Hematopoietic multipotent progenitor cell treated with erythropoietin and hydrocortisone succinate and interleukin-3 and kit ligand, for 8 days (in vitro differentiated cells): Measurements from ENCODE around the gene PIKFYVE.
"Not testable (repeated sequence)": the region's sequence is repeated elsewhere in the genome, so short reads cannot be mapped to it uniquely, and the experiment has no call there.

ENCODE experiments used
- DNase-seq: peaks from one replicate; pipeline ENCODE4 v3.0.0-alpha.2; 2015

PIKFYVE gene

DNA sequence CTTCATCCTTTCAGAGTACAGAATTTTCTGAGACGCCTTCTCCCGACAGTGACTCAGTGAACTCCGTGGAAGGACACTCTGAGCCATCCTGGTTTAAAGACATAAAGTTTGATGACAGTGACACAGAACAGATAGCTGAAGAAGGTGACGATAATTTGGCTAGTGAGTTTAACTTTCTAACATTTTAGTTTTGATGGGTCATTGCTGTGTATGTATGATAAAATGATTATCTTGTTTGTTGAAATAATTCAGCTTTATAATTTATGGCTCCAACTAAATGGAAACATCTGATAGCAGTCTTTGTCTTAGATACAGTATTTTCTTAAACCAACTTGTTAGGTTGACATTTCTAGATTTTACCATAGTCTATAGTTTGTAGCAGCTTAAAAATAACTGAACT lies 38.1 kb downstream of the PIKFYVE start:
- no peak for DNase-seq

DNA sequence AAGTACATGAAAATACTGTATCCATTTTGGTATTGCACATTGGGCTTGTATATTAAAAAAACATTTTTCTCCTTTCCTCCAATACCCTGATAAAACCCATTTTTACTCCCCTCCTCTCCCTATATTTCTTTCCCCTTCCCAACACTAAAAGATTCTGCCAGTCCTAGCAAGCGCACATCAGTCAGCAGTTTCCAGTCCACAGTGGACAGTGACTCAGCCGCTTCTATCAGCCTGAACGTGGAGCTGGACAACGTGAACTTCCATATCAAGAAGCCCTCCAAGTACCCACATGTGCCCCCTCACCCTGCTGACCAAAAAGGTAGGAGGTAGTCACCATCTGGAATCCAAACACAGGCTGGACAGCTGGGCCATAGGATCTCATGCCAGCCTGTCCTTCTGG lies 38.6 kb downstream of the PIKFYVE start:
- no peak for DNase-seq

DNA sequence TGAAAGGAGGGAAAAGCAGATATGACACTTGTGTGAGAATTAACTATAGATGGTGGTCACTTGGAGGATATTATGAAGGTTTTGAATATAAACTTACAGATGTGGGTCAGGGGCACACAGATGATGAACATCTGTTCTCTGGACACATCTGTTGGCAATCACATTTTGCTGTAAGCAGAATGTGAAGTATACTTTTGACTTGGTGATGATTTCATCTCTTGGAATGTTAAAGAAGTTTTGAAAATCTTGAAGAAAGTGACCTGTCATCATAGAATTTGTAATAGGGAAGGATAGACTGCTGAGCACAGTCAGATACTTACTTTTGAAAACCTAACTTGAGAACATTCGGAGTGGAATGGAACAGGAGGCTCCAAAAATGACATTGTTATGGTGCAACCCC lies 40.2 kb downstream of the PIKFYVE start:
- DNase-seq, result no peak

DNA sequence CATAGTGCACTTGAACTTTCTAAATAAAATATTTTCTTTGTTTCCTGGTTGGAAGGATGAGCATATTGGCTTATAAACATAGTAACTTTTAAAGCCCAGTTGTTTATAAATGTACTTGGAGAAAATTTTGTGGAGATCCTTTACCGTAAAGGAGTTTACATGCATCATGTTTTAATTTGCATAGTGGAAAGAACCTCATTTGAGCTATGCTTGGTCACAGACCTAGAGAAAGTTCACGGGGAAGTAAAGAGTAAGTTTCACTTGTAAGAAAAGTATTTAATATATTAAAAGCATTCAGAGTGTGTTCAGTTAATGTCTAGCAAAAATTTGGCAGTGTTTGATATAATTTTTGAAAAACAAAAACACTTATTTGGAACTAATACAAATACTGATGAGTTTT lies 45.3 kb downstream of the PIKFYVE start:
- no peak for DNase-seq

DNA sequence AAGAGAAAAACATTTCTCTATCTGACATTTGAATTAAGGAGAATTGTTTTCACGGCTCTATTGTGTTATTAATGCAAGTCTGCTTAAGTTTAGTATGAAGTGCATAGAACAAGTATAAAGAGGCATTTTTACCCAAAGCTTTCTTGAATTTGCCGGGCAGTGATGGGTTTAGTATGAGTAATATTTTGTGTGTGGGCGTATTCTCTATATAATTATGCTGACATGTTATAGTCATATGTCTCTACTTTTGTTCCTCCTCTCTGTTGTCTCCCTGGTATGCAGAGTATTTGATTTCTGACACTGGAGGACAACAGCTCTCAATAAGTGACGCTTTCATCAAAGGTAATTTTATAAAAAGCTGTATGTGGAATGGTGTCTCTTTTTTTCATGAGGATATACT lies 45.9 kb downstream of the PIKFYVE start:
- no peak for DNase-seq

DNA sequence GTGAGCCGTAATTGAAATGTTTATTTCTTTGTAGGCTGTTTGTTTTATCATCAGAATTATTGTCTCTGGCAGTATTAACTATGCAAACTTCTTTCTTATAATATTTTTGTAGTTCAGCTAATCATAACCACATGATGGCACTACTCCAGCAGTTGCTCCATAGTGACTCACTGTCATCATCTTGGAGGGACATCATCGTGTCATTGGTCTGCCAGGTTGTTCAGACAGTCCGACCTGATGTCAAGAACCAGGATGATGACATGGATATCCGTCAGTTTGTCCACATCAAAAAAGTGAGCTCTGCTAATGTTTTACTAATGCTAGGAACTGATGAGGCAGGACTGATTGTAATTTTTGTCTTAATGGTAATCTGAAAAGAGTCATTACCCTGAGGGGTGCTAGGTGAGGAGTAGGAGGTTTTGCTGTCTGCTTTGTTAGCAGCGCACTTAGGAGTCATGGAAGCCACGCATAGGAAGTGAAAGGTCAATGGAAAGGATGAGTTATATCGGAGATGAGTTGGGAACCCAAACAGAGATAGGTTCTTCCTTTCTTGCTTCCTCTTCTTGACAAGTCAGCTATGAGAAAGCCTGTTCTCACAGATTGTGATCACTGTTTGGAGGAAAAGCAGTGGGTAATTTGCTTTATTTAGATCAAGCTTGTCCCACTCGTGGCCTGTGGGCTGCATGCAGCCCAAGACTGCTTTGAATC lies 49.2 kb downstream of the PIKFYVE start:
- DNase-seq, result peak; percentile 8

DNA sequence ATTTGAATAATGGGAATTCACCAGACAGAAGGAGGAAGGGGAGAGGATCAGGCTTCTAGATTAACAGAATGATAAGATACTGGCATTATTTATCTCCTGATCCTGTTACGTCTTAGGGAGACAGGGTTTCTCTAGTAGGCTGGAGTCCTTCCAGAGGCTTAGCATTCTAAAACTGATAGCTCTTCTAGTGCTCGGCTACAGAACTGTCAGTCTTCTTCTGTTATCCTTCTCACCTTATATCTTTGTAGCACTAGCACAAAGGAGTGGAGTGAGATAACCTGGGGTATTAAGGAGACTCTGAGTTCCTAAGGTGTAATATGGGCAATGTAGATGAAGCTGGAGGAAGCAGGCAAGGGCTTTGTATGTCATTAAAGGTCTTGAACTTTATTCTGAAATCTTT lies 52.1 kb downstream of the PIKFYVE start:
- no peak for DNase-seq

DNA sequence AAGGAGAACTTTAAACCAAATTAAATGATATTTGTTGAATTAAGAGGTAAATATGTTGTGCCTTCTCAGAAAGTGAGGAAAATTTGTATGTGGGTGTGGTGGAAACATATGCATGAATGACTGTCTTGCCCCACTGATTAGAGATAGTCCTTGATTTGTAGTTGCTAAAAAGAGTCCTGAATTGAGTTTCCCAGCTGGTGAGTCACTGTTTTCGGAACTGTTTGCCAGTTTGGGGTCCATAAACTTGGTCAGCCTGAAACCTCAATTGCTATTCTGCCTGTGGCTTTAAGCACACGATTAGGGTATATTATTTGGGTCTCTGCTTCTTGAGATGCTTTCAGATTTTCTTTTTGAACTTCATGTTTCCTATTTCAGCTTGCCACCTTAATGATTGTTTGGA lies 53.3 kb downstream of the PIKFYVE start:
- DNase-seq, result peak; percentile 16

DNA sequence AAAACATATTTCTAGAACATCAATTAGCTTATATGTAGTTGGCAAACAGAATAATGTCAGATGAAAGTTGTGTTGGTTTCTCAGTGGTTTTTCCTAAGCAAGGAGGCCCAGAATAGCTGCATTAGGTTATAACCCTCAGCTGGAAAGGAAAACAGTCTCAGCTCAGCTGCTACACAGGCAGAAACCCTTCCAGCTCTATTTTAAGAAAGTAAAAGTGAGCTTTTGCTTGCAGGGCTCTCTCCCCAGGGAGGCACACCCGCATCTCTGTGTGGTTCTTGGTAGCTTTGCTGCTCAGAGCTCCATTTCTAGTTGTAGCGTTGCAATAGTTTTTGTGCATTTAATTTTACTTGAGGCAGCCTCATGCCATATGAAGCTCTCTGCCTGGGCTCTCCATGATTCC lies 54.6 kb downstream of the PIKFYVE start:
- DNase-seq, result no peak

DNA sequence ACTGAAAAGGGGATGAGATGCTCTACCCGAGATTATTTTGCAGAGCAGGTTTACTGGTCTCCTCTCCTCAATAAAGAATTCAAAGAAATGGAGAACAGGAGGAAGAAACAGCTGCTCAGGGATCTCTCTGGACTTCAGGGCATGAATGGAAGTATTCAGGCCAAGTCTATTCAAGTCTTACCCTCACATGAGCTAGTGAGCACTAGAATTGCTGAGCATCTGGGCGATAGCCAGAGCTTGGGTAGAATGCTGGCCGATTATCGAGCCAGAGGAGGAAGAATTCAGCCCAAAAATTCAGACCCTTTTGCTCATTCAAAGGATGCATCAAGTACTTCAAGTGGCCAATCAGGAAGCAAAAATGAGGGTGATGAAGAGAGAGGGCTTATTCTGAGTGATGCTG lies 60.0 kb downstream of the PIKFYVE start:
- DNase-seq, result no peak

DNA sequence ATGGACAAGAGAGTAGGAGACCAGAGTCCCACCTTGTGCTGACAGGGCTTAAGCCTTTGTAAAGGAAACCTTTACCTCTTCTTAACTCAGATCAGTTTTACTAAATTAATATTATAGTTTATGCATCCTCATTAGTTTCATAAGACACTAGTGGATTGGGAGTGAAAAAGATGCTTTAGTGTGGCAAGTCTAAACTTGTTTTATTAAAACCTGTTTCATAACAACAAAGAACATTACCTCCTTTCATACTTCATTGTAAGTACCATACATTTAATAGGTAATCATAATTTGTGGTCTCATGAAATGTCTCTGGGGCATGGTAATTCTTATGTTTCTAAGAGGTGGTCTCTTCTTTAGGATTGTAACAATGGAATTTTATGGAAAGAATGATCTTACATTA lies 63.4 kb downstream of the PIKFYVE start:
- DNase-seq, result no peak

DNA sequence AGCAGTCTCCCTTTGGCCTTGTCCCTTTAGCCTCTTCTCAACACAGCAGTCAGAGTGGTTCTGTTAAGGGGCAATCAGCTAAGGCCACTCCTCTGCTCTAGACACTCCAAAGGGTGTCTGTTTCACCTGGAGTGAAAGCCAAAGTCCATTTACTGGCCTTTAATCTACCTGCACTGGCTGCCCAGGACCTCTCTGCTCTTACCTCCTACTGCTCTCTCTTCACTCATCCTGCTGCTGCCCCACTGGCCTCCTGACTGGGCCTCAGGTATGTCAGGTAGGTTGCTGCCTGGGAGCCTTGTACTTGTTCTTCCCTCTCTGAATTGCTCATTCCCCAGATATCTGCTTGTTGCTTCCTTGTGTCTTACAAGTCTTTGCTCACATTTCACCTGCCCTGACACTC lies 68.2 kb downstream of the PIKFYVE start:
- no peak for DNase-seq

DNA sequence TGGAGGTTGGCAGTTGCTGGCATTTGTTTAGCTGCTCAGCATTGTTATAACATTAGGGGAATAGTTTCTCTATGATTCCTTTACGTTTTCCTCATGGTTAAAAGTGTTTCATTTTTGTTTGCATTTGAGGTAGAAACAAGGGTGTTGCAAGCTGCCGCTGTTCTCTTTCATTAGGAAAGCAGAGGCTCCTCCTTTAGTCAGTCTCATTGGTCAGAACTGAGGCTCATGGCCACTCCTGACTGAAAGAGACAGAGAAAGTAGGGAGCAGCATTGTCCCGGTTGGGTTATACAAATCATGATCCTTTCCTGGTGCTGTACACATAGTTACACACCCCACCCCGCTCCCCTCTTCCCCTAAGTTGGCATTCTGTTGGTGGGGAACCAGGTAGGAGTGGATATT lies 80.7 kb downstream of the PIKFYVE start:
- DNase-seq, result no peak

DNA sequence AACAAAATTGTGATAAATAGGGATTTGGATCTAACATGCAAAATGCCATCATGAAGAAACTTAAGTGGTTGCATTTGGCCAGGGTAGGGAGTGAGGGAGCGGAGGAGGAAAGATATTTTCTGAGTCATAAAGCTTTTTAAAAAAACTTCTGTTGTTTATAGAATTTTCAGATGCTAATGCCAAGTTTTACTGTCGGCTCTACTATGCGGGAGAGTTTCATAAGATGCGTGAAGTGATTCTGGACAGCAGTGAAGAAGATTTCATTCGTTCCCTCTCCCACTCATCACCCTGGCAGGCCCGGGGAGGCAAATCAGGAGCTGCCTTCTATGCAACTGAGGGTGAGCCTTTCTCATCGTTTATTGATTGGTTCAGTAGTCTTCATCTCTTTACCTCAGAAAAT lies 84.6 kb downstream of the PIKFYVE start:
- DNase-seq, result no peak

DNA sequence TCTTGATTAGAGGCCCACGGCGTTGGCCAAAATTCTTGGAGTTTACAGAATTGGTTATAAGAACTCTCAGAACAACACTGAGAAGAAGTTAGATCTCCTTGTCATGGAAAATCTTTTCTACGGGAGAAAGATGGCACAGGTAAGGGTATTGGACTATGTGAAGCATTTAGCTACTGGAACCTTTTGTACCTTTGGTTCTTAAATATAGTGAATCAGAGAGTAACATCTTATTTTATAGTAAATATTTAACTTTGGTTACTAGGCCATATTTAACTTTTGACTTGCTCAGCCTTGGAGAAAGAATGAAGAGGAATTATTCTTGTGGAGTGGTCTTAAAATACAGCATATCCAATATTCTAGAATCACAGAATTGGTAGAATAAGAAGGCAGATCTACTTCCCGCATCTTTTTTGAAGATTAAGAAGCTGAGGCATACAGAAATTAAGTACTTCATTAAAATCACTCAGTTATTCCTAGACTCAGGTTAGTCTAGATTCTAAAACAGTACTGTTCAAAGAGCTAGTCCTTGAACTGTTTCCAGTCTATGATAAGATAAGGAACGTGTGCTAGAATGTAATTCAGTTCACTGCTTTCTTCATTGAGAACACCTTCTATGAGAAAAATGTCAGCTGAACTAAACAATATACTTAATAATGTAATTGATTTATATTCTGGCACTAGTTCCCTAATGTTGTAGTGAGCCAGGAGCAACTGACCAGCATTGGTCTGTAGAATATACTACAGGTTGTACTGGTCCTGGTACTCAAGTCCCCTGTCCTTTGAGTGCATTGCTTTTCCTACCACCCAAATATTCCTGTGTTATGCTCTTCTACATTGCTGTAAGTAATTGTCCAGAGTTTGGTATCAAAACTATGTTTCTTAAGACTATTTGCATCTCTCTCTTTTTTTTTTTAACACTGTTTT lies 86.9 kb downstream of the PIKFYVE start:
- no peak for DNase-seq

DNA sequence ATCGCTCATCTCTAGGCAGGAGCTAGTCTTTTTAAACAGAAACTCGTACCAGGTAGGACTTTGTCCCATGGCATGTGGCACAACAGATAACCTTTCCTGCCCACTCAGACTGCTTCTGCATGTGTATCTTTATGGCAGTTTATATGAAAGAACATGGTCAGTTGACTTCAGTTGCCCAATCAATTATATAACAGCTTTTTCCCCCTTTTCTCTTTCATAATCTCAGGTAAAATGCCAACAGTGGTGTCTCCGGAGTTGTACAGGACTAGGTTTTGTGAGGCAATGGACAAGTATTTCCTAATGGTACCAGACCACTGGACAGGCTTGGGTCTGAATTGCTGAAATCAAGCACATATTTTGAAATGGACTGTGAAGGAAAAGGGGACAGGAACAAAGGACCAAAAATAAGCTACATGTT lies 88.9 kb downstream of the PIKFYVE start:
- DNase-seq, result no peak

DNA sequence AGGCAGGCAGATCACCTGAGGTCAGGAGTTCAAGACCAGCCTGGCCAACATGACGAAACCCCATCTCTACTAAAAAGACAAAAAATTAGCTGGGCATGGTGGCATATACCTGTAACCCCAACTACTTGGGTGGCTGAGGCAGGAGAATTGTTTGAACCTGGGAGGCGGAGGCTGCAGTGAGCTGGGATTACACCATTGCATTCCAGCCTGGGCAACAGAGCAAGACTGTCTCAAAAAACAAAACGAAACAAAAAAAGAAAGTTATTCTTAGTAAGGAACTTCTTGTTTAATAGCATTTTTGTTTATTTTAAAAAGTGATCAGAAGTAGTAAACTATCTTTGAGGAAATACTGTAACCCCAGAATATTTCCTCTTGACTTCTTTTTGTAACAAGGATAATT lies 90.4 kb downstream of the PIKFYVE start:
- DNase-seq, result not testable (repeated sequence)

DNA sequence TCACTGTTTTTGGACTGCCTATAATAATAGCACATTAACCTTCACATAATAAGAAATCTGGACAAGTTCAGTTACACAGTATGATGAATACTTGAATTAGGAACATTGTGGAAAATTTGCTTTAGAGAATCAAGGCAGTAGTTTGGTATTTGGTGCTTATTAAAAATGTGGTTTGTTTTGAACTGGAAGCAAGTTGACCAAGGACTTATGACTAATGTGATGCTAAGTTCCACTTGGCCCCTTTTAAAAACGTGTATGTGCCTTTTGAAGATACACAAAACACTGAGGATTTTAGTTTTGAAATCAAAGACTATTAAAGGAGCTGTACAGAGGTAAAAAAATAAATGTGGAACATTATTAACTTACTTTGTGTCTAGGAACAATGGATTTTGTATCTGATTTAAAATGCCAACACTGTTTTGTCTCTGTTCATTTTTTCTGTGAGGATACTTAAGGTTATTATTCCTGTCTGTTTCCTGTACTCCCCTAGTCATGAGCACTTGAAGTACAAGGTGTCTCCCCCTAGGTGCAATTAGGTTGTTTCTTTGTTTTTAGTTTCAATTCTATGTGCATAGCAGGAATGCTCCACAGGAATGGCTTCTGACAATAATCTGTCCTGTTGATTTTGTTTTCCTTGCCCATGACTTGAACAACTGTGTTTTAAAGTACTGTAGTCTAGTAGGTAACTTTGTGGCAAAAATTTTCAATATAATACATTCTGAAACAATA lies 91.0 kb downstream of the PIKFYVE start:
- no peak for DNase-seq

DNA sequence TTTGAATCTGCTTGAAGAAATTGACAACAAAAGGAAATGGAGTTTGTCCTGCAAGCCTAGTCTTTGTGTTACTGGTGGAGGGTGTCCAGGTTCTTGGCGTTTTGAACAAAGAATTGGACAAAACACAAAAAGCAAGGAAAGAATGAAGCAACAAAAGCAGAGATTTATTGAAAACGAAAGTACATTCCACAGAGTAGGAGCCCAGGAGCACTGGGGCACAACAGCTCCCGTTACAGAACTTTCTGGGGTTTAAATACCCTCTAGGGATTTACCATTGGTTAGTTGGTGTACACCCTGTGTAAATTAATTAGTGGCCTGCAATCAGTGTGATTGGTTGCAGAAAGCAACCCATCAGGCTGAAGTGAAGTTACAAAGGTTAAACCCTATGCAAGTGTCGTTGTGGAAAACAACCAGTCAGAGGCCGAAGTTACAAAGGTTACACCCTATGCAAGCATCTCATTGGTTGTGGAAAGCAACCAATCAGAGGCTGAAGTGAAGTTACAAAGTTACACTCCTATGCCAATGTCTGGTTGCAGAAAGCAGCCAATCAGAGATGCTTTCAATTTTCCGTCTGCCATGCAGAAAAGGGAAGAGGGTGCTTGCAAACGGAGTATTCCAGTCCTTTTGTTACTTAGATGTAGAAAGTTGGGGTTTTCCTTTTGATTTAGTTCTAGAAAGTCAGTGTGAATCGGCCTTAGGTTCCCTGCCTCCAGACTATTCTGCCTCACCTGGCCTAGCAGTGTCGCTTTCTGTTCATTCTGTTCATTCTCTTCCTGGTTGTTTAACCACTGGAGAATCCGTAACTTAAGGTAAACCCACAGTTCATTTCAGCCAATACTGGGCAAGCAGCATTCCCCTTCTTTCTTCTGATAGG lies 92.9 kb downstream of the PIKFYVE start:
- DNase-seq, result no peak

DNA sequence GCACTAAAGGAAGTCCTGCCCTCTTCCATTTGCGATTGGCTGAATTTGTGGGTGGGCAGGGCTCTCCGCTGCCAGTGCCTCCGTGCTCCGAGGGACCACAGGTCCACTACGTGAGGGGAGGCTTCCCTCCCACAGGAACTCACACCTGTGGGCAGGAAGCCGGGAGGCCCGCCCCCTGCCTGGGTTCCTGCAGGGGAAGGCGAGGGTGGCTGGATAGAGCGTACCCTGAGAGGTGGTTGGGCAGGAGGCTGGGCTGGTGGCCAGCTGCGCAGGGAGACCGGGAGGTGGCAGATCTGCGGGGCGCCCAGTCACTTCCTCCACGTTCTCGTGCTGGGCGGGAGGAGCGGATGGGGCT lies 93.6 kb downstream of the PIKFYVE start:
- peak; percentile 44 for DNase-seq

DNA sequence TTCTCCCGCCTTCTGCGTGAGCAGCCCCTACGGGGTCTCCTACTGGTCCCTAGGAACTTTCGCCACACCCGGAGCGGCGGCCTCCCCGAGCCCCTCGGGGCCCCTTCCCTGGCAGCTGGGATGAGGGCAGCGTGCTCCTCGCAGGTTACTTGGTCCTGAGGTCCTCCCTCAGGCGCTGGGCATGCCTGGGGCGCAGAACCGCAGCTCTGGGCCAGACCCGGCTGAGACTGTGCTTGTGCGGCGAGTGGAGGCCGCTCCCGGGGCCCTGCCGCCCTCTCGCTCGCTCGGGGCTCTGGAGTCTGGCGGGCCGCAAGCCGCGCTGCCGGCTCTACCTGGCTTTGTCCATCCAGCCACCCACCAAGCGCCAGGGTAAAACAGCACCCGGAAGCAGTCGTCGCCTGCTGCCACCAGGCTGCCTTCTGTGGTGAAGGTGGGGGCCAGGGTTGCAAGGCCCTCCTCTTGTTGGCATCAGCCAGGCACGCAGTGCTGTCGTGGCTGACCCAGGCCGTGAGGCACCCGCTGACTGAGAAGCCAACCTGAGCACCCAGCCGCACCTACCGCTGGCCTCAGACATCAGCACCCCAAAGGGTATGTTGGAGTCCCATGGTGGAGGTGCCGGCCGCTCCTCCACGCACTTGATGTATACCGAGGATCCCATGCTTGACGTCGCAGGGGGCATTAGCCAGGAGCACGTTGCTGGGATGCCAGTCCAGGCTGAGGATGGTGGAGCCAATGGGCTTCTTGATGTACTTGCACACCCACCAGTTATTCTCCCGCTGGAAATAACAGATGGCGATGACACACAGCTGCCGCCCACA lies 94.4 kb downstream of the PIKFYVE start:
- no peak for DNase-seq

DNA sequence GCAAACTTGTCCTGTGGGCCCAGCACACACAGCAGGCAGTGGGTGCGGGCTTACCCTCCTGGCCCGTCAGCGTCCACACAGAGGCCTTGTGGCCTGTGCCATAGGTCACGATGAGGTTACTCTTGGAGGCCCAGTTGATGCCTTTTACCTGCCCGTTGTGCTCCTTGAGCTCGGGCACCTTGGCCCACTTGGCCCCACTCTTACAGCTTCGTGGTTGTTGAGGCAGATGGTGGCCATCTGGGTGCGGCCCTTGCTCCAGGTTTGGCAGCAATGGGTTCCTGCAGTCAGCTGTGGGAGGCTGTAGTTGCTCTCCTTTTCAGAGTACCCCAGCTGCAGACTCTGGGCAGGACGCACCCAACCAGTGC lies 95.0 kb downstream of the PIKFYVE start:
- DNase-seq, result no peak
